ENCODE data around the gene MATN4. TPM values are rescaled to one million over a fixed set of nuclear protein-coding genes. Genes with fewer than 3 reads are reported as not detected.

The MATN4 gene
- total and polyA plus RNA-seq, 2 of the 4 experiments (the other 2 are of a cell fraction), result 0.12 TPM; not detected in 1

DNA sequence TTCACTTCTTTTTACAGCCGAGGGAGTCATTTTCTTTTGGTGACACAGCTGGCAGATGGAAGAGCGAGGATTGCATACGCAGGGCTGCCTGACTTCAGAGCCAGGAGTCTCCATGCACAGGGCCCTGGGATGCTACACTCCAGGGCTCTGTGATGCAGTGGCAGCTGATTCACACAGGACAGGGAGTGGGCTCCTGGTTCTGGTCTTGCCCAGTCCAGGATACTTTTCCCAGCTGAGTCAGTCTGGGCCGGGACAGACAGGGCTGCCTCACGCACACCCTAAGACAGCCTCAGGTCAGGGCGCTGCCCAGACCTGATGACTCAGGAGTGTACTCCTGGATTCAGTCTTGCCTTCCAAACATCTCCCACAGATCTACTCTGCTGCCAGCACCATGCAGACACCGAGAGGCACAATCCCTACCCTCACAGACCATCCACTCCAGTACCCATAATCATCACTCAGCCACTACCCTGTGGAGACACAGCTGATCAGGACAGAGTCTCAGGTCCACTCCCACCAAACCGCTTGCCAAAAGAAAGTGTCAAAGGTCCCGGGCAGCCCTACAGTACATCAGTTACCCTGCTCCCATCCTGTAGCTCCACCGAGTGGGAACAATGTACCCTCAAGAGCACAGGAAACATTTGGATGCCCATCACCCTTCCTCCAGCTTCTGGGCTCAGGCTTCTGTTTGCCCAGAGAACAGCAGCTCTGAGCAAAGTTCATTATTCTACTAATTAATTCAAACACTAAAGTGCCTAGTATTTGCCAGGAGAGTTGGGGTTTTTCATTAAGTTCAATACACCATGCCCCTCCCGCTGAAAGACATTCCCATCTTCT is 28.6 kb upstream of the MATN4 start:
- Histone ChIP-seq H3K14ac (replicated peaks; ENCODE audit: low read depth, low read length) (peak overlapping the region; percentile 77), H2BK20ac (ENCODE audit: low read depth, low read length) (peak overlapping the region; percentile 58), H3K9me3 (ENCODE audit: control insufficient read depth, insufficient read depth, low read length) (no peaks in the 10 kb centered on the region), H2AFZ (replicated peaks; ENCODE audit: low read length, poor library complexity) (peak overlapping the region; percentile 21), H3K23ac (ENCODE audit: low read depth, low read length) (peak overlapping the region; percentile 47), H3K27ac (ENCODE audit: insufficient read depth, low read length) (peak overlapping the region; percentile 88), H3K56ac (ENCODE audit: extremely low read depth, insufficient read depth, low read length) (peak overlapping the region; percentile 86), H2BK15ac (ENCODE audit: low read depth, low read length) (peak overlapping the region; percentile 96), H2BK5ac (ENCODE audit: low read depth, low read length, poor library complexity, severe bottlenecking) (peak overlapping the region; percentile 92), H3K36me3 (ENCODE audit: control insufficient read depth, insufficient read depth, low read length) (peaks cover 53% of the 10 kb centered on the region), H2AK9ac (replicated peaks; ENCODE audit: low read depth, low read length, poor library complexity) (peak overlapping the region; percentile 78), H3K9me1 (ENCODE audit: insufficient read depth, low read length) (peaks cover 42% of the 10 kb centered on the region), H3K79me1 (ENCODE audit: low read depth in 1 of 2, low read length in 2 of 2) (peaks cover 42 to 80% of the 10 kb centered on the region in 2 experiments), H3K4me1 (ENCODE audit: control insufficient read depth, insufficient read depth, low read length) (peaks cover 42% of the 10 kb centered on the region), H4K5ac (ENCODE audit: low read depth, low read length) (peak overlapping the region; percentile 53), H3K4ac (ENCODE audit: low read depth, low read length) (peak overlapping the region; percentile 99), H3K9ac (ENCODE audit: low read depth, low read length) (peak overlapping the region; percentile 30), H4K20me1 (ENCODE audit: insufficient read depth, low read length) (peaks cover 33% of the 10 kb centered on the region), H4K8ac (ENCODE audit: low read depth in 2 of 2, low read length in 2 of 2) (peak overlapping the region; percentile 80 to 93), H3K27me3 (ENCODE audit: control insufficient read depth, insufficient read depth, low read length) (no peaks in the 10 kb centered on the region), H3K4me3 (ENCODE audit: insufficient read depth, low read depth, low read length) (no peak overlapping the region), H3K4me2 (ENCODE audit: low read depth, low read length) (peak overlapping the region; percentile 12), H2AK5ac (ENCODE audit: low read depth, low read length) (peak overlapping the region; percentile 97), H4K91ac (ENCODE audit: insufficient read depth, low read depth, low read length) (peak overlapping the region; percentile 91), H2BK120ac (ENCODE audit: low read depth, low read length) (peak overlapping the region; percentile 98), H3K18ac (ENCODE audit: low read depth, low read length) (peak overlapping the region; percentile 83)
- no TSS peak for BruUV-seq (replicated peaks)
- POLR2A ChIA-PET (ENCODE audit: unreplicated experiment), result interaction anchor here (2.3 kb wide), 1 partner anchor 11 kb away, joined by 11 read pairs; the partner anchor contains the start of gene SDC4
- CTCF ChIA-PET, result interaction anchor here (0.6 to 1.6 kb wide), 4 partner anchors 16 to 100 kb away, joined by 3 to 5 read pairs (median 4); partner anchors contain the start of gene SYS1
- peak; percentile 95 for DNase-seq
- intact Hi-C loops (cut with micrococcal nuclease) (loop anchor here (5.0 kb wide), 1 partner anchor 441 kb away; no protein-coding TSS in a partner anchor), dilution Hi-C loops (cut with HindIII; ENCODE audit: low sequenced_read_pairs, unreplicated experiment) (no loop called here), in situ Hi-C loops (cut with MboI; ENCODE audit: low sequenced_read_pairs) (loop anchor here (25.0 kb wide), 1 partner anchor 576 kb away; the partner anchor contains the start of gene PLTP)
- WGBS, 2 experiments (ENCODE audit: extremely low coverage in 2 of 2, insufficient read length in 1 of 2), result 13% methylated on average over 3 of the region's 11 CpGs; no CpG with 5 or more reads in 1 of the 2 experiments
- ATAC-seq (ENCODE audit: low read depth), result peak; percentile 48
- peak; percentile 16 for TF ChIP-seq RCOR1 (IDR thresholded peaks at IDR 0.05; ENCODE audit: insufficient replicate concordance, low read length)
- TF ChIP-seq POLR2A (IDR thresholded peaks at IDR 0.05; ENCODE audit: low read depth, low read length), result peak; percentile 77
- TF ChIP-seq, protein P1, sequence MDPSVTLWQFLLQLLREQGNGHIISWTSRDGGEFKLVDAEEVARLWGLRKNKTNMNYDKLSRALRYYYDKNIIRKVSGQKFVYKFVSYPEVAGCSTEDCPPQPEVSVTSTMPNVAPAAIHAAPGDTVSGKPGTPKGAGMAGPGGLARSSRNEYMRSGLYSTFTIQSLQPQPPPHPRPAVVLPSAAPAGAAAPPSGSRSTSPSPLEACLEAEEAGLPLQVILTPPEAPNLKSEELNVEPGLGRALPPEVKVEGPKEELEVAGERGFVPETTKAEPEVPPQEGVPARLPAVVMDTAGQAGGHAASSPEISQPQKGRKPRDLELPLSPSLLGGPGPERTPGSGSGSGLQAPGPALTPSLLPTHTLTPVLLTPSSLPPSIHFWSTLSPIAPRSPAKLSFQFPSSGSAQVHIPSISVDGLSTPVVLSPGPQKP (IDR thresholded peaks at IDR 0.05; ENCODE audit: borderline replicate concordance, low read depth, low read length), result no peak
- TF ChIP-seq FOS (IDR thresholded peaks at IDR 0.05; ENCODE audit: low read depth, low read length), result peak; percentile 95
- TF ChIP-seq NFE2L2 (IDR thresholded peaks at IDR 0.05; ENCODE audit: low read depth, low read length), result peak; percentile 46; the same call in 1 of the 2 replicates
- peak; percentile 40; the same call in 1 of the 2 replicates for TF ChIP-seq MXI1 (IDR thresholded peaks at IDR 0.05; ENCODE audit: borderline replicate concordance, low read depth, low read length)
- no peak for TF ChIP-seq RFX5 (IDR thresholded peaks at IDR 0.05; ENCODE audit: low read depth, low read length)
- peak; percentile 51 for TF ChIP-seq BHLHE40 (IDR thresholded peaks at IDR 0.05; ENCODE audit: low read depth, low read length)
- peak; percentile 73; the same call in 1 of the 2 replicates for TF ChIP-seq CEBPB (IDR thresholded peaks at IDR 0.05; ENCODE audit: low read depth, low read length)
- TF ChIP-seq CHD1 (IDR thresholded peaks at IDR 0.05; ENCODE audit: low read depth, low read length), result no peak
- TF ChIP-seq, protein P2, sequence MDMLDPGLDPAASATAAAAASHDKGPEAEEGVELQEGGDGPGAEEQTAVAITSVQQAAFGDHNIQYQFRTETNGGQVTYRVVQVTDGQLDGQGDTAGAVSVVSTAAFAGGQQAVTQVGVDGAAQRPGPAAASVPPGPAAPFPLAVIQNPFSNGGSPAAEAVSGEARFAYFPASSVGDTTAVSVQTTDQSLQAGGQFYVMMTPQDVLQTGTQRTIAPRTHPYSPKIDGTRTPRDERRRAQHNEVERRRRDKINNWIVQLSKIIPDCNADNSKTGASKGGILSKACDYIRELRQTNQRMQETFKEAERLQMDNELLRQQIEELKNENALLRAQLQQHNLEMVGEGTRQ (IDR thresholded peaks at IDR 0.05; ENCODE audit: low read depth, low read length), result no peak
- peak; percentile 49 for TF ChIP-seq MAFK (IDR thresholded peaks at IDR 0.05; ENCODE audit: low read depth, low read length)
- no peak for TF ChIP-seq SMC3 (IDR thresholded peaks at IDR 0.05; ENCODE audit: low read depth, low read length)
- peak; percentile 48; the same call in 1 of the 2 replicates for TF ChIP-seq MAZ (IDR thresholded peaks at IDR 0.05; ENCODE audit: borderline replicate concordance, low read depth, low read length)
- 0 out of 2 replicates have a peak, but pooled peaks have one; percentile 2 for TF ChIP-seq RAD21 (IDR thresholded peaks at IDR 0.05; ENCODE audit: low read length)

Measured in IMR-90 (cell line).